HepG2 (cell line): ENCODE results near the gene GIPC1. TPM values are rescaled to one million over a fixed set of nuclear protein-coding genes. Genes with fewer than 3 reads are reported as not detected.

Experiments
- ATAC-seq: fragments of 200-7000 bp; cut with Tn5 transposase; 3 replicates; pipeline ENCODE4 v1.9.1; 2020; ENCODE audit warnings: mild to moderate bottlenecking, moderate library complexity
- BruUV-seq: library from RNA; stranded (reverse); fragments of 400-500 nt; replicated peaks from 2 replicates; lab custom pipeline; 2021; lab: Mats Ljungman, UMichigan
- CTCF ChIA-PET: fragments of 300-600 bp; formaldehyde crosslinking; extraction: SDS; loops from one replicate; lab custom pipeline; 2021; ENCODE audit warnings: low total read pairs, inconsistent platforms, low intra/inter-chr PET ratio; lab: Yijun Ruan, JAX
- POLR2A ChIA-PET: fragments of 350-600 bp; sonication (Branson Sonifier 250); formaldehyde crosslinking; loops from one replicate; lab custom pipeline; 2020; ENCODE audit warnings: antibody characterized with exemption, inconsistent platforms; lab: Yijun Ruan, JAX
- DNase-seq: peaks from one replicate; pipeline ENCODE4 v3.0.0-alpha.2; 2015; ENCODE audit warnings: low spot score
- FAIRE-seq: peaks from 3 replicates; lab custom pipeline; 2011; peaks lifted over from hg19 to GRCh38; lab: Jason Lieb, UNC
- H2AFZ ChIP-seq: one replicate; pipeline ENCODE4 v1.6.1; 2011; ENCODE audit warnings: low read length, inconsistent platforms
- H3K27ac ChIP-seq: fragments of 300-600 bp; 3 replicates; pipeline ENCODE4 v1.8.0; 2011; ENCODE audit warnings: mixed run types, mild to moderate bottlenecking, mixed read lengths, low read length, inconsistent platforms; ENCODE audit not compliant: insufficient read depth; ENCODE audit errors: extremely low read length
- H3K27me3 ChIP-seq, 2 experiments: fragments of 200-600 bp in 1 of 2; 2 replicates in 1 of 2; 3 replicates in 1 of 2; pipeline versions ENCODE4 v1.6.0 to v1.8.0; 2011; ENCODE audit warnings: low read length in 2 of 2, mild to moderate bottlenecking in 2 of 2, moderate library complexity in 2 of 2, inconsistent platforms in 1 of 2; ENCODE audit not compliant: insufficient read depth in 2 of 2, control insufficient read depth in 1 of 2
- H3K36me3 ChIP-seq, 2 experiments: fragments of 200-600 bp in 1 of 2; replicated peaks in 1 of 2; 2 replicates in 1 of 2; 3 replicates in 1 of 2; pipeline versions ENCODE4 v1.5.1 to v1.8.0; 2011; ENCODE audit warnings: low read length in 2 of 2, inconsistent platforms in 1 of 2; ENCODE audit not compliant: insufficient read depth in 2 of 2, control insufficient read depth in 1 of 2
- H3K4me1 ChIP-seq: 2 replicates; pipeline ENCODE4 v1.5.1; 2012; ENCODE audit warnings: low read length, inconsistent platforms; ENCODE audit not compliant: insufficient read depth
- H3K4me2 ChIP-seq: 2 replicates; pipeline ENCODE4 v1.6.0; 2011; ENCODE audit warnings: low read depth, low read length, inconsistent platforms
- H3K4me3 ChIP-seq, 3 experiments: fragments of 200-600 bp in 1 of 3; sonication (generic), shearing (Covaris generic) in 1 of 3; replicated peaks in 1 of 3; 2 replicates each; pipeline ENCODE4 v1.5.1; 2011 to 2016; ENCODE audit warnings: low read length in 3 of 3, inconsistent platforms in 2 of 3, low read depth in 2 of 3, mild to moderate bottlenecking in 2 of 3, control low read depth in 1 of 3, mixed read lengths in 1 of 3; ENCODE audit not compliant: insufficient read depth in 1 of 3
- H3K79me2 ChIP-seq: one replicate; pipeline ENCODE4 v1.6.1; 2011; ENCODE audit warnings: low read length, inconsistent platforms; ENCODE audit not compliant: insufficient read depth
- H3K9ac ChIP-seq: 2 replicates; pipeline ENCODE4 v1.6.0; 2011; ENCODE audit warnings: mild to moderate bottlenecking, low read depth, low read length, inconsistent platforms; ENCODE audit not compliant: insufficient read depth
- H3K9me3 ChIP-seq: 2 replicates; pipeline ENCODE4 v1.5.1; 2012; ENCODE audit warnings: mild to moderate bottlenecking, low read length
- H4K20me1 ChIP-seq: 2 replicates; pipeline ENCODE4 v1.6.0; 2011; ENCODE audit warnings: inconsistent platforms, mild to moderate bottlenecking, low read length, moderate library complexity; ENCODE audit not compliant: insufficient read depth
- AGO2 ChIP-seq: fragments of 200-400 bp; formaldehyde crosslinking; optimal IDR thresholded peaks from 2 replicates; pipeline ENCODE3; 2017; ENCODE audit warnings: mild to moderate bottlenecking, low read depth, low read length, moderate library complexity
- HNF4G ChIP-seq, 2 experiments: sonication (generic) in 1 of 2; formaldehyde crosslinking in 1 of 2; IDR thresholded peaks; 2 replicates each; pipeline versions ENCODE4 v1.4.0 to v1.6.1; 2011 to 2020; ENCODE audit warnings: borderline replicate concordance in 2 of 2, low read depth in 2 of 2, mild to moderate bottlenecking in 2 of 2, low read length in 1 of 2, missing genetic modification reagents in 1 of 2, moderate library complexity in 1 of 2
- MEIS1 ChIP-seq: sonication (generic); formaldehyde crosslinking; IDR thresholded peaks from 2 replicates; pipeline ENCODE4 v1.9.0; 2021; ENCODE audit warnings: mild to moderate bottlenecking, missing genetic modification reagents, moderate library complexity, borderline replicate concordance
- TOPORS ChIP-seq: sonication (generic); formaldehyde crosslinking; IDR thresholded peaks from 2 replicates; pipeline ENCODE4 v1.8.0; 2023; ENCODE audit warnings: mild to moderate bottlenecking, missing genetic modification reagents
- ZNF616 ChIP-seq: sonication (generic); formaldehyde crosslinking; IDR thresholded peaks from 2 replicates; pipeline ENCODE4 v1.5.0; 2020; ENCODE audit warnings: low read depth, mild to moderate bottlenecking, missing genetic modification reagents
- ZNF75D ChIP-seq: sonication (generic); formaldehyde crosslinking; IDR thresholded peaks from 2 replicates; pipeline ENCODE4 v1.8.1; 2023; ENCODE audit warnings: missing genetic modification reagents, mild to moderate bottlenecking, borderline replicate concordance
- WGBS: methylation state at CpG from one replicate; pipeline ENCODE4 v1.1.6; 2017; ENCODE audit warnings: low lambda C conversion rate; 5-methylcytosine and 5-hydroxymethylcytosine counted together
- in situ Hi-C: cut with HindIII; loops from 2 replicates; pipeline ENCODE4 v1.10.0; 2017; ENCODE audit warnings: low pct_unique_long_range_greater_than_20kb; ENCODE audit not compliant: extremely low pct_ligation_motif_present
- intact Hi-C: fragments of 100-400 bp; cut with micrococcal nuclease; formaldehyde crosslinking; loops from one replicate; pipeline ENCODE4 v1.10.0; 2022; ENCODE audit not compliant: unreplicated experiment
- polyA plus RNA-seq, 8 experiments: library from polyadenylated mRNA; depleted of rRNA in 3 of 8; stranded (reverse) in 7 of 8; unstranded in 1 of 8; fragments of >200 nt; fragmentation: Illumina TruSeq in 4 of 8; extraction: Trizol in 4 of 8; gene quantifications; 2 replicates each; pipeline versions ENCODE4 v1.2.1 to v1.2.3, GENCODE V29; 2011 to 2016; ENCODE audit warnings: low read depth in 4 of 8, missing spikeins in 1 of 8, mixed read lengths in 1 of 8; ENCODE audit not compliant: insufficient read depth in 1 of 8
- total RNA-seq, 5 experiments: library from RNA; depleted of rRNA; stranded (reverse); fragments of >200 nt; fragmentation: Illumina TruSeq; extraction: Trizol; gene quantifications; 2 replicates each; pipeline ENCODE4 v1.2.3, GENCODE V29; 2016; ENCODE audit warnings: low read depth in 1 of 5
- TF ChIP-seq, protein P1 (sequence below): sonication (generic); formaldehyde crosslinking; IDR thresholded peaks from 2 replicates; pipeline ENCODE4 v1.5.0; 2020; ENCODE audit warnings: mild to moderate bottlenecking, missing genetic modification reagents, borderline replicate concordance
- TF ChIP-seq, protein P2 (sequence below): sonication (generic); formaldehyde crosslinking; IDR thresholded peaks from 2 replicates; pipeline ENCODE4 v1.8.1; 2023; ENCODE audit warnings: mild to moderate bottlenecking, inconsistent platforms, moderate library complexity, missing genetic modification reagents, borderline replicate concordance

GIPC1 gene
- total and polyA plus RNA-seq, 2 of the 13 experiments (the other 11 are each of a cell fraction or from before 2014, with no cell fraction given) = 27.1 to 48.1 TPM

DNA sequence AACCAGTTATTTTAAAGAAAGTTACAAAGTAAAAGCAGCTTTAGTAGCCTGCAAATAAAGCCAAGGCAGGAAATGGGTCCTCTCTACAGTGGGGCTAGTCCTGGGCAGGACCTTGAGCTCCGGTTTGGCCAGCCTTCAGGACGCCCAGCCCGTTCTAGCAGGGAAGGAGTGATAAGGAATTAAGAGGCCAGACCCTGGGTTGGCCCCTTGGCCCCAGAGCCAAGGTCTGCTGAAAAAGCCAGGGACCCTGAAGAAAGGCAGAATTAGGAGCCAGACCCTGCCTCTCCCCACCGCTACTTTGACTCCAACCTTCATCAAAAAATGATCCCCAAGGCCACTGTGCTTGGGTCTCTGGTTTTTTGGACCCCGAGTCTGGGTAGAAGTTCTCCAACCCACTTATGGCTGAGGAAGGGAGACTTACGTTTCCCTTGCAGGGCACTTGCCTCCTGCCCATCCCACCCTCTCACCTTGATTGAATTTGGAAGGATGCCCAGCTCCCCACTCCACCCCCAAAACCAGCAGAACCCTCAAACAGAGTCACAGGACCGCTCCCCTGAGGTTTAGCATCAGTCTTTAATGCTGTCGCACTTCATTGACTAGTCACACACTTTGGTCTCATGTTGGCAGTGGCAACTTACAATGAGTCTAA is 18.4 kb upstream of the GIPC1 start:
- ATAC-seq (no peak), DNase-seq (no peak), FAIRE-seq (no peak)
- Histone ChIP-seq H3K9ac (peak overlapping the region; percentile 31), H3K36me3 (peaks cover 9 to 26% of the 10 kb centered on the region in 2 experiments), H3K79me2 (peaks cover 39% of the 10 kb centered on the region), H3K27ac (peak overlapping the region; percentile 91), H3K4me1 (peaks cover 79% of the 10 kb centered on the region), H3K9me3 (no peaks in the 10 kb centered on the region), H4K20me1 (peaks cover 35% of the 10 kb centered on the region), H2AFZ (no peak overlapping the region), H3K4me3 (peak overlapping the region in 1 of 3 experiments; percentile 5; a peak in 2 of 6 replicates), H3K4me2 (peak overlapping the region; percentile 96), H3K27me3 (no peaks in the 10 kb centered on the region; a peak in 1 of 5 replicates)
- intact Hi-C loops (no loop called here), in situ Hi-C loops (no loop called here)
- no TSS peak for BruUV-seq
- CTCF ChIA-PET = no interaction called here
- WGBS = 52% methylated on average over 7 of the region's 8 CpGs
- POLR2A ChIA-PET = interaction anchor here (1.0 to 5.7 kb wide), 6 partner anchors 7 to 40 kb away, joined by 3 to 41 read pairs (median 6); partner anchors contain the start of gene GIPC1
- TF ChIP-seq, protein P1, sequence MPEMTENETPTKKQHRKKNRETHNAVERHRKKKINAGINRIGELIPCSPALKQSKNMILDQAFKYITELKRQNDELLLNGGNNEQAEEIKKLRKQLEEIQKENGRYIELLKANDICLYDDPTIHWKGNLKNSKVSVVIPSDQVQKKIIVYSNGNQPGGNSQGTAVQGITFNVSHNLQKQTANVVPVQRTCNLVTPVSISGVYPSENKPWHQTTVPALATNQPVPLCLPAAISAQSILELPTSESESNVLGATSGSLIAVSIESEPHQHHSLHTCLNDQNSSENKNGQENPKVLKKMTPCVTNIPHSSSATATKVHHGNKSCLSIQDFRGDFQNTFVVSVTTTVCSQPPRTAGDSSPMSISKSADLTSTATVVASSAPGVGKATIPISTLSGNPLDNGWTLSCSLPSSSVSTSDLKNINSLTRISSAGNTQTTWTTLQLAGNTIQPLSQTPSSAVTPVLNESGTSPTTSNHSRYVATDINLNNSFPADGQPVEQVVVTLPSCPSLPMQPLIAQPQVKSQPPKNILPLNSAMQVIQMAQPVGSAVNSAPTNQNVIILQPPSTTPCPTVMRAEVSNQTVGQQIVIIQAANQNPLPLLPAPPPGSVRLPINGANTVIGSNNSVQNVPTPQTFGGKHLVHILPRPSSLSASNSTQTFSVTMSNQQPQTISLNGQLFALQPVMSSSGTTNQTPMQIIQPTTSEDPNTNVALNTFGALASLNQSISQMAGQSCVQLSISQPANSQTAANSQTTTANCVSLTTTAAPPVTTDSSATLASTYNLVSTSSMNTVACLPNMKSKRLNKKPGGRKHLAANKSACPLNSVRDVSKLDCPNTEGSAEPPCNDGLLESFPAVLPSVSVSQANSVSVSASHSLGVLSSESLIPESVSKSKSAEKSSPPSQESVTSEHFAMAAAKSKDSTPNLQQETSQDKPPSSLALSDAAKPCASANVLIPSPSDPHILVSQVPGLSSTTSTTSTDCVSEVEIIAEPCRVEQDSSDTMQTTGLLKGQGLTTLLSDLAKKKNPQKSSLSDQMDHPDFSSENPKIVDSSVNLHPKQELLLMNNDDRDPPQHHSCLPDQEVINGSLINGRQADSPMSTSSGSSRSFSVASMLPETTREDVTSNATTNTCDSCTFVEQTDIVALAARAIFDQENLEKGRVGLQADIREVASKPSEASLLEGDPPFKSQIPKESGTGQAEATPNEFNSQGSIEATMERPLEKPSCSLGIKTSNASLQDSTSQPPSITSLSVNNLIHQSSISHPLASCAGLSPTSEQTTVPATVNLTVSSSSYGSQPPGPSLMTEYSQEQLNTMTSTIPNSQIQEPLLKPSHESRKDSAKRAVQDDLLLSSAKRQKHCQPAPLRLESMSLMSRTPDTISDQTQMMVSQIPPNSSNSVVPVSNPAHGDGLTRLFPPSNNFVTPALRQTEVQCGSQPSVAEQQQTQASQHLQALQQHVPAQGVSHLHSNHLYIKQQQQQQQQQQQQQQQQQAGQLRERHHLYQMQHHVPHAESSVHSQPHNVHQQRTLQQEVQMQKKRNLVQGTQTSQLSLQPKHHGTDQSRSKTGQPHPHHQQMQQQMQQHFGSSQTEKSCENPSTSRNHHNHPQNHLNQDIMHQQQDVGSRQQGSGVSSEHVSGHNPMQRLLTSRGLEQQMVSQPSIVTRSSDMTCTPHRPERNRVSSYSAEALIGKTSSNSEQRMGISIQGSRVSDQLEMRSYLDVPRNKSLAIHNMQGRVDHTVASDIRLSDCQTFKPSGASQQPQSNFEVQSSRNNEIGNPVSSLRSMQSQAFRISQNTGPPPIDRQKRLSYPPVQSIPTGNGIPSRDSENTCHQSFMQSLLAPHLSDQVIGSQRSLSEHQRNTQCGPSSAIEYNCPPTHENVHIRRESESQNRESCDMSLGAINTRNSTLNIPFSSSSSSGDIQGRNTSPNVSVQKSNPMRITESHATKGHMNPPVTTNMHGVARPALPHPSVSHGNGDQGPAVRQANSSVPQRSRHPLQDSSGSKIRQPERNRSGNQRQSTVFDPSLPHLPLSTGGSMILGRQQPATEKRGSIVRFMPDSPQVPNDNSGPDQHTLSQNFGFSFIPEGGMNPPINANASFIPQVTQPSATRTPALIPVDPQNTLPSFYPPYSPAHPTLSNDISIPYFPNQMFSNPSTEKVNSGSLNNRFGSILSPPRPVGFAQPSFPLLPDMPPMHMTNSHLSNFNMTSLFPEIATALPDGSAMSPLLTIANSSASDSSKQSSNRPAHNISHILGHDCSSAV = no peak
- TF ChIP-seq ZNF616 (CRISPR knock-in tag) (no peak), ZNF75D (CRISPR knock-in tag) (no peak), HNF4G (IDR thresholded peaks at IDR 0.05; ENCODE audit: borderline replicate concordance, low read depth, low read length) (no peak), HNF4G (CRISPR knock-in tag; IDR thresholded peaks at IDR 0.05; ENCODE audit: borderline replicate concordance, low read depth) (no peak), TOPORS (CRISPR knock-in tag) (no peak), MEIS1 (CRISPR knock-in tag) (no peak), AGO2 (peak; percentile 57)
- TF ChIP-seq, protein P2, sequence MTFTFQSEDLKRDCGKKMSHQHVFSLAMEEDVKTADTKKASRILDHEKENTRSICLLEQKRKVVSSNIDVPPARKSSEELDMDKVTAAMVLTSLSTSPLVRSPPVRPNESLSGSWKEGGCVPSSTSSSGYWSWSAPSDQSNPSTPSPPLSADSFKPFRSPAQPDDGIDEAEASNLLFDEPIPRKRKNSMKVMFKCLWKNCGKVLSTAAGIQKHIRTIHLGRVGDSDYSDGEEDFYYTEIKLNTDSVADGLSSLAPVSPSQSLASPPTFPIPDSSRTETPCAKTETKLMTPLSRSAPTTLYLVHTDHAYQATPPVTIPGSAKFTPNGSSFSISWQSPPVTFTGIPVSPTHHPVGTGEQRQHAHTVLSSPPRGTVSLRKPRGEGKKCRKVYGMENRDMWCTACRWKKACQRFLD (CRISPR knock-in tag) = no peak
